ENCODE measurements around the gene PNPO.
A peak's percentile ranks its signal among the peaks of the same experiment; 100 is the strongest.
"Not testable (repeated sequence)": the region's sequence is repeated elsewhere in the genome, so short reads cannot be mapped to it uniquely, and the experiment has no call there.

PNPO gene

GRCh38 chr17:47918006-47918405 is 23.4 kb upstream of the PNPO start:
- DNase-seq (ENCODE audit: low read depth): no peak

GRCh38 chr17:47918991-47919390 is 22.4 kb upstream of the PNPO start:
- DNase-seq (ENCODE audit: low read depth): no peak

GRCh38 chr17:47919889-47920288 is 21.5 kb upstream of the PNPO start:
- DNase-seq (ENCODE audit: low read depth): not testable (repeated sequence)

GRCh38 chr17:47924785-47925677 is 16.3 kb upstream of the PNPO start:
- DNase-seq (ENCODE audit: low read depth): no peak

GRCh38 chr17:47925678-47925988 is 15.7 kb upstream of the PNPO start:
- no peak for DNase-seq (ENCODE audit: low read depth)

- DNase-seq (ENCODE audit: low read depth): no peak
Observed at GRCh38 chr17:47927821-47928400, 13.5 kb upstream of the PNPO start.

GRCh38 chr17:47928415-47928814 is 13.0 kb upstream of the PNPO start:
- DNase-seq (ENCODE audit: low read depth): no peak

GRCh38 chr17:47929218-47930000 is 12.0 kb upstream of the PNPO start:
- no peak for DNase-seq (ENCODE audit: low read depth)

- DNase-seq (ENCODE audit: low read depth): no peak
Observed at GRCh38 chr17:47931848-47932247, 9.5 kb upstream of the PNPO start.

- no peak for DNase-seq (ENCODE audit: low read depth)
Observed at GRCh38 chr17:47934856-47935255, 6.5 kb upstream of the PNPO start.

- DNase-seq (ENCODE audit: low read depth): not testable (repeated sequence)
Observed at GRCh38 chr17:47935468-47935867, 5.9 kb upstream of the PNPO start.

- DNase-seq (ENCODE audit: low read depth): no peak
Observed at GRCh38 chr17:47935961-47936360, 5.4 kb upstream of the PNPO start.

GRCh38 chr17:47937941-47938340 is 3.4 kb upstream of the PNPO start:
- no peak for DNase-seq (ENCODE audit: low read depth)

GRCh38 chr17:47942096-47942510 is 732 bp downstream of the PNPO start:
- DNase-seq (ENCODE audit: low read depth): no peak

- no peak for DNase-seq (ENCODE audit: low read depth)
Observed at GRCh38 chr17:47942568-47942967, 1.2 kb downstream of the PNPO start.

- peak; percentile 3 for DNase-seq (ENCODE audit: low read depth)
Observed at GRCh38 chr17:47945080-47945479, 3.7 kb downstream of the PNPO start.

- no peak for DNase-seq (ENCODE audit: low read depth)
Observed at GRCh38 chr17:47945529-47946508, 4.4 kb downstream of the PNPO start.

GRCh38 chr17:47946516-47946915 is 5.1 kb downstream of the PNPO start:
- DNase-seq (ENCODE audit: low read depth): no peak

GRCh38 chr17:47946929-47947397 is 5.6 kb downstream of the PNPO start:
- peak; percentile 45 for DNase-seq (ENCODE audit: low read depth)

- no peak for DNase-seq (ENCODE audit: low read depth)
Observed at GRCh38 chr17:47948706-47949196, 7.4 kb downstream of the PNPO start.

GRCh38 chr17:47949197-47949759 is 7.9 kb downstream of the PNPO start:
- DNase-seq (ENCODE audit: low read depth): peak; percentile 60
